ENCODE data around the gene UMPS.
"Not testable (repeated sequence)": the region's sequence is repeated elsewhere in the genome, so short reads cannot be mapped to it uniquely, and the experiment has no call there.

Gene UMPS

DNA sequence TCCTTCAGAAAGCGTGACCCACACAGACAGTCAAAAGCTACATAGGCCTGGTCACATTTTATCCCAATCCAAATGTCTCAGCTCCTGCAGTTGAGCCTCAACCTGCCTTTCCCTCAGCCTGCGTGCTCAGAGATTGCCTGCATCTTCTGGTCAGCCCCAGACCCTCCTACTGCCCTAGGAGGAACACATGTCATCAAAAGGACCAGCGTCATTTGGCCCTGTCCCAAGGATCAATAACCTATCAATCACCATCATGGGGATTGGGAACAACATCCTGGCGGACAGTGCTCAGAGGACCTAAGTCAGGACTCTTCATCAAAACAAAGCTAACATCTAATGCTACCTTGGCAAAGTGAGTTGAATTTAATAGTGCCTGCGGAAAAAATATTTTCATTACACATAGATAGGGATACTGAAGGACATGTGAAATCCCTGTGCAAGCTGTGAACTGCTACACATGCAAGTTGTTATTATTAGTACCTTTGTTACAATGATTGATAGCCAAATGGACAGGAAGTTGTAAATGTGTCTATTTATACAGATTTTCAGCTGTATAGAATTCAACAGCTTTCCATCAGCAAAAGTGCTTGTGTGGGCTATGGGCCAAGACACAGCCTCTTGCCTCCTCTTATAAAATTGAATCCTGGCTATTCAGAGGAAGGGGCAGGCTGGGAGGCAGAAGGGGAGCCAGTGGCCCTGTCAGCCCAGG is 47.7 kb downstream of the UMPS start:
- in situ Hi-C loops (cut with MboI; ENCODE audit: low sequenced_read_pairs) = no loop called here

DNA sequence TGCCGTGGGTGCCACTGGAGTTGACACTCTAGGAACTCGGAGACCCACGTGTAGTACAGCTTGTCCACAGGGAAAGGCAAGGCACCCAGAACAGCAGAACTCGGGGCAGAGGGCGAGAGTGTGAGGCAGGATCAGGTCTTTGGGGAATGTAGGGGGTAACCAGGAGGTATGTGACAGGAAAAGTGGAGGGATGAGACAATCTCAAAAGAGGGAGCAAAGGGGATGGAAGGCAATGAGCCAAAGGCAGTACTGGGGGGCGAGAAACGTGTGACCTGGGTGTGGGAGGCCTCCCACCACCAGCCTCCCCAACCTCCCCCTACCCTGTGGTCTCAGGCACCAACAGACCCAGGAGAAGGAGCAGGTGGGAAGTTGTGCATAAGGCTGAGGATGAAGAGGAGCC is 48.9 kb downstream of the UMPS start:
- in situ Hi-C loops (cut with MboI; ENCODE audit: low sequenced_read_pairs) = no loop called here

DNA sequence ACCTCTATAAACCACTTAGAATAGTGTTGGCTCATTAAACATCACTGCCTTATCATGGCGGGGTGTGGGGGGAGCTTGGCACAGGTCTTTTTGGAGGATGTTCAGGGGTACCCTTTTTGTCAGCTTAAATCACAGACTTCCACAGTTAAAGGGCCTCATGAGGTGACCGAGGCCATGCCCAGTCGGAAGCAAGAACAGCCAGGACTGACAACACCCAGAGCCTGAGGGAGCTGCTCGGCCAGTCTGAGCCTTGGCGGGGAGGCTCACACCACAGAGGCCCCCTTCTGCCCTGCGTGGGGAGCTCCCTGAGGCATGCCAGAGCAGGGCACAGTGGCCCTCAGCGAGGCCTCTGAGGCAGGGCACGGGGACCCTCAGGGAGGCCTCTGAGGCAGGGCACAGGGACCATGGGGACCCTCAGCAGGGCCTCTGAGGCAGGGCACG is 49.5 kb downstream of the UMPS start:
- in situ Hi-C loops (cut with MboI; ENCODE audit: low sequenced_read_pairs) = no loop called here

DNA sequence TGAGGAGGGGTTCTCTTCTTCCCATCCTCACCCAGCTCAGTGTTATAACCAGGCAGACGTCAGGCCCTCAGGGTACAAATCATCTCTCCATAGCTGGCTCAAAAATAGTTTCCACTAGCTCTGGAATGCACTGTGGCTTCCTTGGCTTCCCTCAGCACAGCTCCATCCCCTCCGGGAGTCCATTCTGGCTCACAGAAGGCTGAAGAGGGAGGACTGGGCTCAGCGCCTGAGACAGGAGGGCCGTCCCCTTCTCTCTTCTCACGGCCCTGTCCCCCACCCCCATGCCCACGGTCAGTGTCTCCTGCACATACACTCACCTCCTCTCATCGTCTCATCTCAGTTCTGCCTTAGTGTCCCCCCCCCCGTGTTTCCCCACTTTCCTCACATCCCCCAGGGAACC is 50.1 kb downstream of the UMPS start:
- in situ Hi-C loops (cut with MboI; ENCODE audit: low sequenced_read_pairs) = no loop called here

DNA sequence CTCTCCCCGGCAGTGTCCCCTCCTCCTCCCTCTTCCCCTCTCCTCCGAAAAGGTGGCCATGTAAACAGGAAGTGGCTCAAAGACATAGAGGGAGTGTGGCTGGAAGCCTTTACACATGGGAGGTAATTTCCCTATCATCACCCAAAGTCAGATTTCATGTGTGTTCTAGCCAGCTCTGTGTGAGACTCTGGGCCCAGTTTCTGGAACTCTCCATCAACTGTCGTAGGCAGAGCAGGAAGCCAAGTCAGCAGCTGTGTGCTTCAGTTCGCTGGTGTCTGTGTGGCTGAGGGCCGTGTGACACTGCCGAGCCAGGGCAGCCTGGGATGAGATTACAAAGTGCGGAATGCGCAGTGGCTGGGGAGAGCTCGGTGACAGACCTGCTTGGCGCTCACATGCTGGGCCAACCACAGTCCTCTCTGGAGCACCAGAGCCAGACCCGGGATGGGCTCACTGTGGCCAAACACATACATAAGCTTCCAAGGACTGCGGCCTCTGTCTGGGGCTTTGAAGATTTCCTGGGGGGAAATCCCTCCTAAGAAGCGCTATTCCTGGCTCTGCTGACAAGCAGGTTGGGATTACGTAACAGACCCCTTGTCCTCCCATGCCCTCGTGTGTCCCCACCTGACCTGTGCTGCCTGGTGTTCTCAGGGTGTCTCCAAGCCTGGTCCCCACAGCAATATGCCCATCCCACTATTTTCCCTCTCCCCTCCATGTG is 50.7 kb downstream of the UMPS start:
- in situ Hi-C loops (cut with MboI; ENCODE audit: low sequenced_read_pairs) = no loop called here

DNA sequence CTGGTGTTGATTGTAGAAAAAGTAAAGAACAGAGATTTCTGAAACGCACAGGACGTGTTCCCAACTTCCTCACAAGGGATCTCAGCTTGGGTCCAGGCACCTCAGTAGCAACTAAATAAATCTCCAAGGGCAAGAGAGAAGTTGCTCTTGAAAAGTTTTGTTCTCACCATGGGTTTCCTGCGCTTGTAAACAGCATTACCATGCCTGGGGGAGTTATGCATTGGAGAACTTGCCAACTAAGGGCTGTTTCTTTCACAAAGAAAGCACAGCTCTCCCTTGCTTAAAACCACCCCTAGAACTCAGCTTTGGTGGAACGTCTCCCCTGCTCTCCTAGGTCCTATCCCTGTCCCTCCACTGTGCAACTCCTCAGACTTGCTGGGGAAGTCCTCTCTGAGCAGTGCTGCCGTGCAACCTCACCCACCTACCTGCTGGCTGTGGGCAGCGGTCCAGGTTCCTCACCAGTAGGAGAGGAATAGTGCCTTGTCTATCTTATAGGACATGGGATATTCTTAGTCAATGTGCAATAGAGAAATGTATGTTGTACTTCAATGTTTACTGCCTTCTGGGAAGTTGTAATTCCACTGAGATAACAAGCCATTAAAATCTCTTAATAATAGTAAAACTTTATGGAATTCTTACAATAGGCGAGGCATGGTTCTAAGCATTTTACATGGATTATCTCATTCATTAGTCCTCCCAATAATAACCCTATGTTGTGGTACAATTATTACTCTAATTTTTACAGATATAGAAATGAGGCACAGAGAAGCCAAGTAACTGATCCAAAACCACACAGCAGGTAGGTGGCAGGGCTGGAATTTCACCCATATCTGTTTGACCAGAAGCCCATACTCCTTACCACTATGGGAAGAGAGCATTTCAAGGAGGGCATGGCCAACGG is 51.5 kb downstream of the UMPS start:
- in situ Hi-C loops (cut with MboI; ENCODE audit: low sequenced_read_pairs) = no loop called here

DNA sequence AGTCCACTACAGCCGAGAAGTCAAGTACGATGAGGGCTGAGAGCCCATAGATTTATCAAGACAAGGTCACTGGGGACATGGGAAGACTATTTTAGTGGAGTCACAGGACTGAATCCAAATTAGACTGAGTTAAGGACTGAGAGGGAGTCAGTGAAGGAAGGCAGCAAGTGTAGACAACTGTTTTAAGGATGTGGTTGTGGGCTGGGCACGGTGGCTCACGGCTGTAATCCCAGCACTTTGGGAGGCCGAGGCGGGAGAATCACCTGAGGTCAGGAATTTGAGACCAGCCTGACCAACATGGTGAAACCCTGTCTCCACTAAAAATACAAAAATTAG is 52.1 kb downstream of the UMPS start:
- in situ Hi-C loops (cut with MboI; ENCODE audit: low sequenced_read_pairs) = not testable (repeated sequence)

DNA sequence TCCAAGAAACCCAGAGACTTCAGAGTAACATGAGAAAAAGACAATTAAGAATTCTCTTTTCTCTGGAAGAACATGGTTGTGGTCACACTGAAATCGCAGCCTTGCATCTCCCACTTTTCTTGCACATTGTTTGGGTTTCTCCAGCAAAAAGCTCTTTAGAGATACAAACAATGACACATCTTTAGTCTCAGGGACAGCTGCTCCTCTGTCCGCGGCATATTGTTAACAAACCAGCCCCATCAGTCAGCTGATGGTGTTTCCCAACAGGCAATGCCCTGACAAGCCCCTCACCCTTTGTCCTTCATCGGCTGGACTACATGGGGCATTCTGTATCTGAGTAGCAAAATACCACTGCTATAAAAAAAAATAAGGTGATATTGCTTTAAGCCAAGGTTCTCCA is 53.4 kb downstream of the UMPS start:
- in situ Hi-C loops (cut with MboI; ENCODE audit: low sequenced_read_pairs) = no loop called here

DNA sequence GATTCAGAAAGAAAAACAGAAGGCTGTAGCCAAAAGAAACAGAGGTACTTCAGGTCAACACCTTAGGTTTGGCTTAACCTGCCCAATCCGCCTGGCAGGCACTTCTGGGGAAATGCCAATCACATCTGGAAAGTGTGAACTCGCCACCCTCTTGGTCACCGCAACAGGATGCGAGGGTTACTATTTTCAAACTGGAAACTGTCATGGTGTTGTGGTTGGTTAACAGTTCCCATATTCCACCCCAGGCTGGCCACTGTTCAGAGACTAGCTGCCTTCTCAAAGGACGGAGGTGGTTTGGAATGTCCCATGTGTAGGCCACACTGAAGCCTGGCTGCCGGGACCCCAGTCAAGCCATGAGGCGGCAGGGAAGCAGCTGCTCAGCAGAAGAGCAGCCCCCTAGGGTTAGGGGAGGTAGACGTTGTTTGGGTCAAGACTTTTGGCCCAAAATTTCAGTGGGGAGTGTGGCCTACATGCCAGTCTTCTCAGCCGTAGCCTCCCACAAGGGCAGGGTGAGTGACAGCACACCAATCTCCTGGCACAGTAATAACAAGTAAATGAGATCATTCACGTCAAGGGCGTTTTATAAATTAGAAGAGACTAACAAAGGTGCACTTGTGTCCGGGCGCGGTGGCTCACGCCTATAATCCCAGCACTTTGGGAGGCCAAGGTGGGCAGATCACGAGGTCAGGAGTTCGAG is 54.6 kb downstream of the UMPS start:
- in situ Hi-C loops (cut with MboI; ENCODE audit: low sequenced_read_pairs) = no loop called here

DNA sequence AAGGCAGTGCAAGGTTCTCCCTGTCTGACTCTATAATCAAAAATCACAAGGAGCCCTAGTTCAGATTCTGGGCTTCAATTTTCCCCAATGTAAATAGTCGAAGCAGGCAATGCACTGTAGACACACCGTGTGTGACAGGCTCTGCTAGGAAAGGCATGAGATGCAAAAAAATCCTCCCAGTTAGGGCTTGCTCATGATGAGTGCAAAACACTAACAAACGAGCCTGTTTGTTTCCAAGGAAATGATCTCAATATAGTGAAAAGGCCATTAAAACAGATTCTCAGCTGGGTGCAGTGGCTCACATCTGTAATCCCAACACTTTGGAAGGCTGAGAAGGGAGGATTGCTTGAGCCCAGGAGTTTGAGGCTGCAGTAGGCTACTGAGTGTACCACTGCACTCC is 55.7 kb downstream of the UMPS start:
- in situ Hi-C loops (cut with MboI; ENCODE audit: low sequenced_read_pairs) = no loop called here

DNA sequence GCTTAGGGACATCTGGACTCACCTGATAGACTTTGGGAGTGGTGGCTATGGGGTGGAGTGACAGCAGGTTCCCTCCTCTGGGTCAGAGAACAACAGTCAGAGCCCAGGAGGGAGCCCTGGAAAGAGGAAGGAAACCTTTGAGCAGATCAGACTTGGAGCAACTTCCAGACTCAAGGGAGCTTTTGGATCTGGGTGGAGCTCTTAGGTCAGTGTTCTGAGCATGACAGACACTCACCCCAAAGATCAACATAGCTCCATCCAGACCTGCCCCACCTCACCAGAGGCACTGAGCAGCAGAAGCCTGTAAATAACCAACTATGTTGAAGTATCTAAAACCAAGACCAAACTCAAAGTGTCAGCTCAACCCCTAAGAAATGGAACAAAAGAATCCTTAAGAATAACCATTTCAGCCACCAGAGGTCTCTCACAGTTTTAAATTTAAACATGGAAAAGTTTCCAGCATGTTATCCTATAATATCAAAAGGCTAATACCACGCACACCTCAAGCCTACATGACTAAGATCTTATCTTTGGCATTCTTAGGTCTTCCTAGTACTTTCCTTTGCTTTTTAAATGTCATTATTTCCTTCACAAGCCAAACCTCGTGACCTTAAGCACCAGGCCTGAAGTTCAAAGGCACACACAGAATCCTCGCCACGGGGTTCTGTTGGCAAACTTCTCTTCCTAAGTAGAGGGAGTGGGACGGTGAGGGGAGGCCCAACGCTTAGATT is 56.4 kb downstream of the UMPS start:
- in situ Hi-C loops (cut with MboI; ENCODE audit: low sequenced_read_pairs) = no loop called here

DNA sequence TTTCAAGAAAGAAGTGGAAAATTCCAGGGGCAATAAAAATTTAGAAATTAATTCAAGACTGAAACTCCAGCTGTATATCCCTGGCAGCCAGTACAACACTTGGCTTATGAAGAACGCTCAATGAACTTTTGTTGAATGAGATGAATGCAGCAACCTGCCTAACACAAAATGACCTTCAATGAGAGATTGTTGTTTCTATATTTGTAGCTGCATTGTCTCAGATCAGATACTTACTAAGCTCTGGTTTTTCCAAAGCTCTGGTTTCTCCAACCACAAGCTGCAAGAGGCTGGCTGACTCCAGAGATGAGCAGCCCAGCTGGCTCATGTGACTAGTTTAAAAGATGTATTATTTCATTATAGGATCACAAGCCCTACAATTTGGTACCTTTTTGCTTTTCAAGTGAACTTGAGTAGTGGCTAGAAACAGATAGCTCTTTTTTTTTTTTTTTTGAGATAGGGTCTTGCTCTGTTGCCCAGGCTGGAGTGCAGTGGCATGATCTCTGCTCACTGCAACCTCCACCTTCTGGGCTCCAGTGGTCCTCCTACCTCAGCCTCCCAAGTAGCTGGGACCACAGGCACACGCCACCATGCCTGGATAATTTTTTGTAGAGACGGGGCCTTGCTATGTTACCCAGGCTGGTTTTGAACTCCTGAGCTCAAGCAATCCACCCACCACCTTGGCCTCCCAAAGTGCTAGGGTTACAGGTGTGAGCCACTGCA is 57.4 kb downstream of the UMPS start:
- in situ Hi-C loops (cut with MboI; ENCODE audit: low sequenced_read_pairs) = no loop called here

DNA sequence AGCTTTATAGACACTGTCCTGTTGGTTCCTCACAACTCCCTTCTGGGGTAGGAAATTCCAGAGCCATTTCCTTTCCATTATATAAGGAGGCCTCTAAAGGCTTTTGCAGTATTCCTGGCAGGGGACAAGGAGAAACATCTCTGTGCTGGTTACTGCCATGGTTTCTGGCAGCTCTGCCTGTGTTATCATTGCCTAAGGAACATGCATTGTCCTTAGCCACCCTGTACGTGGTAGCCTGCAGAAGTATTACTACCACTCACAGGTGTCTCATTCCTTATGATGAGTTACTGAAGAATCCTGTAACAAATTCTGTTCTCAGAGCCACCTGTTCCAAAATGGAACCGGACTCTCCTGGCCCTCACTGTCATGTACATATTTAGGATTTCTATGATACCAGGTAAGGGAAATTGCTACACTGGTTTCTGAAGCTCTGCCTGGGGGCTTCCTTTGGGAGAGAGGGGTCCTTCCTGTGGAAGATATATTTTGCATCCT is 58.0 kb downstream of the UMPS start:
- in situ Hi-C loops (cut with MboI; ENCODE audit: low sequenced_read_pairs) = no loop called here

DNA sequence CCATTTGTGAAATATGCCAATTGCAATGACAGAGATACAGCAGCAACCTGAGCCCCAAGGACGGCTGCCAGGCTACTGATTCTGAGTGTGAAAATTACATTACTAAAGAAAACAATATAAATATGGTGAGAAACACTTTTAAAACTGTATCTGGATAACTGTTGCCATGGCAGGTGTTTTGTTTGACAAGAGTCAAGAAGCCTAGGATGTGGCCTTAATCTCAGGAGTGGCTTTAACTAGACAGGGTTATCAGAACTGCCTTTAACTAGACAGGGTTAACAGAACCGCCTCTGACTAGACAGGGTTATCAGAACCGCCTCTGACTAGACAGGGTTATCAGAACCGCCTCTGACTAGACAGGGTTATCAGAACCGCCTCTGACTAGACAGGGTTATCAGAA is 58.9 kb downstream of the UMPS start:
- in situ Hi-C loops (cut with MboI; ENCODE audit: low sequenced_read_pairs) = not testable (repeated sequence)

DNA sequence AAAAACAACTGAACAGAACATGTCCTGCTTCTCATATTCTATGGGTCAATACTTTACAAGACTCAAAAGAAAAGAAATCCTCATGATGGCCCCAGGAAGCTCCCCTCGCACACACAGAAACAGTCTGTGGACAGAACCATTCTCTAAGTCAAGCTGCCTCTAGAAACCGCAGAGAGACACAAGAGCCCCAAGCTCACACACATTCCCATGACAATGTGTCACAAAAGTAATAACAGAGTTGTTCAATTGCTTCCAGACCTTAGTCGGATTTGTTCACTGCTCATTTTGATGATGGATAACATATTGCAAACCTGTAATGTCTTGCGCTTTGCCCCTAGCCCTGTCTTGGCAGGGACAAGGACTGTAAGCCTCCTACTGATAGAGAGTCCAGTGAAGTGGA is 60.9 kb downstream of the UMPS start:
- in situ Hi-C loops (cut with MboI; ENCODE audit: low sequenced_read_pairs) = no loop called here

DNA sequence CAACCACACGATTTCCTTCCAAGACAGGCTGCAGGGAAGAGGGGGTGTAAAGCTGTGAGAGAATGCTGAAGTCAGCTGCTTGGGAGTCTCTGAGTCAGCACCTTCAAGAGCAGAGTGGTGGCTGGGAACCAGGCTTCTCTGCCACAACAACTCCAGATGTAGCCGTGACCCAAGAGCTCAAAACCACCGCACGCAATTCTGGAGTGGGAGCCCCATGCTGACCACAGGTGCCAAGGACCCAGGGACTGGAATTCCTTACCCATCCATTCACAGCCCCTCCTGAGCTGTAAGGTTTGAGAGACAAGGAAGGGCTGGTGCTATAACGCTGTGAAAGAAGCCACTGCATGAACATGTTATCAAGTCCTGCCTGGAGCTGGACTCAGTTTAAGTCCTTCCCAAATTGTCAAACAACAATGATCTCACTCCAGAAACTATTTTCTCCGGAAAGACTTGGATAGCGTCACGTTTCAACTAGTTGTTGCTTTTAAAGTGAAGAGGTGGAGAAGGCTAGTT is 61.4 kb downstream of the UMPS start:
- in situ Hi-C loops (cut with MboI; ENCODE audit: low sequenced_read_pairs) = no loop called here

DNA sequence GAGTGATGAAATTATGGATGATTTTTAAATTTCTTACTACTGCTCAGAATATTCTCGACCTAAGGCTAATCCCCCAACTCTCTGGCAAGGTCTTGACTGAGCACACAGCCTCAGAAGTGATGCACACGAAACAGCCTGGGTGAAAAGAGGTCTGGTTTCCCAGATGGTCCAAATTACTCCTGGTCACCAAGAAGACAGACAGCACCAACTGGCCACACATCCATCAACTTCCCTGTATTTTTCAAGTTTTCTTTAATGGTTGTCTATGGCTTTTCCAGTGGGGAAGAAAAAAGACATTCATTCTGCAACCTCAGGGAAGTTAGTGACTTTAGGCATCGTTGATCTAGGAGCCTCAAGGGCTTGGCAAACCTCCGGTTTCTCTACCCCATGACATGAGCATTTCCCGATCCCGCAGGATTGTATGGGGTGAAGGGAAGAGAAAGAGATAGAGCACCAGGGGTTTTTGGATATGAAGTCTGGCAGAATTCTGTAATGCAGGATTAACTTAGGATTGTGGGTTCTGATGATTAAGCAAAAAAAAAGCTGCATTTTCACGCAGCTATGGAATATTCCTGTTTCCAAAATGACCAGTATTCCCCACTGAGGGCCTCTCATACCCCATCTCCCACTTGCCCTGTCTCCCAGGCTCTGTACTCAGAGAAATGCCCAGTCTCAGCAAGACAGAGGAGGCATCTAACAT is 62.2 kb downstream of the UMPS start:
- in situ Hi-C loops (cut with MboI; ENCODE audit: low sequenced_read_pairs) = no loop called here

DNA sequence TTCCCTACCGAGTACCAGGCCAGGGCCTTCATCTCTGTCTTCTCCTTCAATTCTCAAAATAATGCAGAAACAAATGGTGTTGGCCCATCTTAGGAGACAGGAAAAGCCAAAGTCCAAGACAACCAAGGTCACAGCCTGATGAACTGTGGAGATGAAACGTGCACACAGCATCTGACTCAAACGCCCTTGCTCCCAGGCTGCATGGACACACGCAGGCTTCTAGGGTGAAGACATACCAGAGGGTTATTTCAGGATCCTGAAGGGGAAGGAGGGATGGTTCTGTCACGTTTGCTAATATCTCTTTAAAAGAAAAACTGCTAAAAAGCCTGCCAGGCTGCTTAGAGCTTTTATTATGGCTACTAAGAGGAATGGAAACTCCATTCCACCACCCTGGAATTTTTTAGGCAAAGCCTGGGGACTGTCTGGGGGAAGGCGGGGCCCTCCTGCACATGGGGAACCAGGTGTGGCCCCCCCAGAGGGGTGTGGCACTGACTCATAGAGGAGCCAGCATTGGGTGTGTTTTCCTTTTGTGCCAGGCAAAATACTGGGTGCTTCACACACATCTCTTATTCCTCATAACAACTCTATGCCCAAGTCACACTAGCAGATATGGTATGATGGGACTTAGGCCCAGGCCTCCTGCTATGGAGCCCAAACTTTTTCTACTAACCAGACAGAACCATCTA is 62.9 kb downstream of the UMPS start:
- in situ Hi-C loops (cut with MboI; ENCODE audit: low sequenced_read_pairs) = no loop called here

Data from HL-60/S4 treated with phorbol 12-myristate 13-acetate at 8.2 ng/mL for 4 days and 3 days (cell line).